ENCODE data around the gene CEMIP.
A peak's percentile ranks its signal among the peaks of the same experiment; 100 is the strongest.

CEMIP gene, protein sequence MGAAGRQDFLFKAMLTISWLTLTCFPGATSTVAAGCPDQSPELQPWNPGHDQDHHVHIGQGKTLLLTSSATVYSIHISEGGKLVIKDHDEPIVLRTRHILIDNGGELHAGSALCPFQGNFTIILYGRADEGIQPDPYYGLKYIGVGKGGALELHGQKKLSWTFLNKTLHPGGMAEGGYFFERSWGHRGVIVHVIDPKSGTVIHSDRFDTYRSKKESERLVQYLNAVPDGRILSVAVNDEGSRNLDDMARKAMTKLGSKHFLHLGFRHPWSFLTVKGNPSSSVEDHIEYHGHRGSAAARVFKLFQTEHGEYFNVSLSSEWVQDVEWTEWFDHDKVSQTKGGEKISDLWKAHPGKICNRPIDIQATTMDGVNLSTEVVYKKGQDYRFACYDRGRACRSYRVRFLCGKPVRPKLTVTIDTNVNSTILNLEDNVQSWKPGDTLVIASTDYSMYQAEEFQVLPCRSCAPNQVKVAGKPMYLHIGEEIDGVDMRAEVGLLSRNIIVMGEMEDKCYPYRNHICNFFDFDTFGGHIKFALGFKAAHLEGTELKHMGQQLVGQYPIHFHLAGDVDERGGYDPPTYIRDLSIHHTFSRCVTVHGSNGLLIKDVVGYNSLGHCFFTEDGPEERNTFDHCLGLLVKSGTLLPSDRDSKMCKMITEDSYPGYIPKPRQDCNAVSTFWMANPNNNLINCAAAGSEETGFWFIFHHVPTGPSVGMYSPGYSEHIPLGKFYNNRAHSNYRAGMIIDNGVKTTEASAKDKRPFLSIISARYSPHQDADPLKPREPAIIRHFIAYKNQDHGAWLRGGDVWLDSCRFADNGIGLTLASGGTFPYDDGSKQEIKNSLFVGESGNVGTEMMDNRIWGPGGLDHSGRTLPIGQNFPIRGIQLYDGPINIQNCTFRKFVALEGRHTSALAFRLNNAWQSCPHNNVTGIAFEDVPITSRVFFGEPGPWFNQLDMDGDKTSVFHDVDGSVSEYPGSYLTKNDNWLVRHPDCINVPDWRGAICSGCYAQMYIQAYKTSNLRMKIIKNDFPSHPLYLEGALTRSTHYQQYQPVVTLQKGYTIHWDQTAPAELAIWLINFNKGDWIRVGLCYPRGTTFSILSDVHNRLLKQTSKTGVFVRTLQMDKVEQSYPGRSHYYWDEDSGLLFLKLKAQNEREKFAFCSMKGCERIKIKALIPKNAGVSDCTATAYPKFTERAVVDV (N-terminal part only)

DNA sequence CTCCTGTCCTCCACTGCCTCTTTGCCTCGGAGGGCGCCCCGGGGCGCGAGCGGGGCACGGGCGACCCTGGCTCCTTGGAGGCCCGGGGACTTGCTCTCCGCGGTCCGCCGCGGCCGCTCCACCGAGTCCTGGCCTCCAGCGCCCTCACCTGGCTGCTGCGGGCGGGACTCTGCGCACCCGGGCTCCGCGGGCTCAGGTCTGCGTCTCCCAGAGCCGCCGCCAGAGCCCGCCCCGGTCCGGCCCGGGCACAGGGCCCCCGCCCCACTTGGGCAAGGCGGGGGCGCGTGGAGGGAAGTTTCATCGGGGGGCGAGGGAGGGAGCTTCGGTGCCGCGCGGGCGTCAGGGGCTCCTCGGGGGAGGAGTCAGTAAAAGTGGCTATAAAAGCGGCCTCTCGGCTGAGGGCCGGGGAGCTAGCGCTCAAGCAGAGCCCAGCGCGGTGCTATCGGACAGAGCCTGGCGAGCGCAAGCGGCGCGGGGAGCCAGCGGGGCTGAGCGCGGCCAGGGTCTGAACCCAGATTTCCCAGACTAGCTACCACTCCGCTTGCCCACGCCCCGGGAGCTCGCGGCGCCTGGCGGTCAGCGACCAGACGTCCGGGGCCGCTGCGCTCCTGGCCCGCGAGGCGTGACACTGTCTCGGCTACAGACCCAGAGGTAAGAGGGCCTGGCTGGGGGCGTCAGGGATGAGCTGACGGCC lies at the start of gene CEMIP:
Gene CEMIP (plus strand): TSS at position 407 of the 694 bp plus-strand sequence. CDS start 94,510 bp downstream, outside the sequence.
- peak within 1 kb of the TSS; percentile 50 for H3K4me3 ChIP-seq (ENCODE audit: low read depth, low read length)
- DNase-seq (ENCODE audit: low read depth, low spot score) = peak; percentile 78
- TF ChIP-seq, protein P1, sequence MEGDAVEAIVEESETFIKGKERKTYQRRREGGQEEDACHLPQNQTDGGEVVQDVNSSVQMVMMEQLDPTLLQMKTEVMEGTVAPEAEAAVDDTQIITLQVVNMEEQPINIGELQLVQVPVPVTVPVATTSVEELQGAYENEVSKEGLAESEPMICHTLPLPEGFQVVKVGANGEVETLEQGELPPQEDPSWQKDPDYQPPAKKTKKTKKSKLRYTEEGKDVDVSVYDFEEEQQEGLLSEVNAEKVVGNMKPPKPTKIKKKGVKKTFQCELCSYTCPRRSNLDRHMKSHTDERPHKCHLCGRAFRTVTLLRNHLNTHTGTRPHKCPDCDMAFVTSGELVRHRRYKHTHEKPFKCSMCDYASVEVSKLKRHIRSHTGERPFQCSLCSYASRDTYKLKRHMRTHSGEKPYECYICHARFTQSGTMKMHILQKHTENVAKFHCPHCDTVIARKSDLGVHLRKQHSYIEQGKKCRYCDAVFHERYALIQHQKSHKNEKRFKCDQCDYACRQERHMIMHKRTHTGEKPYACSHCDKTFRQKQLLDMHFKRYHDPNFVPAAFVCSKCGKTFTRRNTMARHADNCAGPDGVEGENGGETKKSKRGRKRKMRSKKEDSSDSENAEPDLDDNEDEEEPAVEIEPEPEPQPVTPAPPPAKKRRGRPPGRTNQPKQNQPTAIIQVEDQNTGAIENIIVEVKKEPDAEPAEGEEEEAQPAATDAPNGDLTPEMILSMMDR (IDR thresholded peaks at IDR 0.05; ENCODE audit: low read depth, low read length) = peak; percentile 75
- in situ Hi-C loops (cut with HindIII; ENCODE audit: low sequenced_read_pairs) = no loop called here

DNA sequence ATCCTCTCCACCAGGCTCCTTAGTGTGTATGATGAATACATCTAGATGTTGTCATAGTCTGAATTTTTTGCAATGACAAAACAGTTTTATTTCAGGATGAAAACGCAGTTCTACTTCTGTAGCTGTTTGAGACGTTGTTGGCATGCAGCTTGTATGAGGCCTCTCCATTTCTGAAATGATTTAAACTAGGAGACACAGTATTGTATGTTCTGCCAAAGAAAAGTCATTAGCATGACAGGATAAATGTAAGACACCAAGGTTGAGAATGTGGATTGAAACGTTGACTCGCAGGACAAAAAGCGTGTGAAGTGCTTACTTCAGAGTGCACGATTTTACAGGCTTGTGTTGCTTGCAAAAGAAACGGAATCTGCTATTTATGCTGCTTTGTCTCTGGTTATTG lies 48.8 kb upstream of the CEMIP start:
- no peak overlapping the region for H3K4me3 ChIP-seq (ENCODE audit: low read depth, low read length)
- TF ChIP-seq, protein P1 (IDR thresholded peaks at IDR 0.05; ENCODE audit: low read depth, low read length) = no peak
- in situ Hi-C loops (cut with HindIII; ENCODE audit: low sequenced_read_pairs) = no loop called here
- DNase-seq (ENCODE audit: low read depth, low spot score) = no peak

DNA sequence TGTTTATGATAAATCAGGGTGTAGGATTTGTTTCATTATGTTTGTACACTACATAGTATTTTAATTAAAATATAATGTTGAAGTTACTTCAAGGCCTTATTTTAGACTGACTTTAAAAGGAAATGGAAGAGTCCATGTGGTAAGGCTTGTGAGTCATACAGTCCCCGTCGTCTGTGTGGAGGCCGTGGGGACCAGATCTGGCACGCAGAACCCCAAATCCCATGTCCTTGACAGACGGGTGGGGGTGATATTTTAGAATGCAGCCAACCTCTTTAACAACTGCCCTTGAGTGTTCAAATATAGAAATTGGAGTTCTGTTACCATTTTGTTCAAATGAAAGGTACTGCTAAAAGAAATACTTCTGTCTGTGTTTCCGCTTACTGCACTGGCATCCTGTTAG lies 48.2 kb upstream of the CEMIP start:
- H3K4me3 ChIP-seq (ENCODE audit: low read depth, low read length) = no peak overlapping the region
- DNase-seq (ENCODE audit: low read depth, low spot score) = no peak
- in situ Hi-C loops (cut with HindIII; ENCODE audit: low sequenced_read_pairs) = no loop called here
- TF ChIP-seq, protein P1 (IDR thresholded peaks at IDR 0.05; ENCODE audit: low read depth, low read length) = no peak

DNA sequence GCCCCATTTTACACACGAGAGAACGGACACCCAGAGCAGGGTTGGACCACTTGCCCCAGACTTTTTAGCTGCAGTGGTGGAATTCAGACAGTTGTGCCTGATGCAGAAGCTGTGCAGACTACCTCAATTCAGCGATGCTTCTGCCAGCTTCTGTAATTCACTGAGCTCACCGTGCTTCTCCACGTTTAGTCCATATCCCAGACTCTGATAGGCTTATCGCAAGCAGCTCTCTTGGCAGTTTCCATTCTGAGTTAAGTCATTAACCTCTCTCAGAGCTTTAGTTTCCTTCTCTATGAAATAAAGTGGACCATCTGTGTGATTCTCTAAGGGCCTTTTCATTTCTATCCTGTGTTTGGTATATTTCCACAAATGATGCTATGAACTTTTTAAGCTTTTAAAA lies 47.0 kb upstream of the CEMIP start:
- in situ Hi-C loops (cut with HindIII; ENCODE audit: low sequenced_read_pairs) = no loop called here
- TF ChIP-seq, protein P1 (IDR thresholded peaks at IDR 0.05; ENCODE audit: low read depth, low read length) = no peak
- DNase-seq (ENCODE audit: low read depth, low spot score) = no peak
- H3K4me3 ChIP-seq (ENCODE audit: low read depth, low read length) = no peak overlapping the region

DNA sequence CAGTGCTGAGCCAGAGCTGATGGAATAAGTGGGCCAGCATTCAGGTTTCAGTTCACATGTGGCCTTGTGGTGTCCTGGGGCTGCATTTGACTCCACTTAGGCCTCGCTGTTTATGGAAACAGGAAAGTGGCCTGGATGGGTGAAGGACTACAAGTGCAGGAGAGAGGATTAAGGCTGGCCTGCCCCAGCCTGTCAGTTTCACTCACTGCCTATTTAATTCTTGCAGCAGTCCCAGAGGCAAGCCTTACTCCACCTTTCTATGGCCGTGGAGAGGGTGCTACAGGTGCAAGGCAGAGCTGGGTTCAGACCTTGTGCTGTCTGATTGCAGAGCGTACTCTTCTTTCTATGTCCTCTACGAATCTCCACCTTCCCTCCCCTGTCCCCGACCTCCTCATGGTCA lies 46.4 kb upstream of the CEMIP start:
- TF ChIP-seq, protein P1 (IDR thresholded peaks at IDR 0.05; ENCODE audit: low read depth, low read length) = no peak
- in situ Hi-C loops (cut with HindIII; ENCODE audit: low sequenced_read_pairs) = no loop called here
- no peak for DNase-seq (ENCODE audit: low read depth, low spot score)
- no peak overlapping the region for H3K4me3 ChIP-seq (ENCODE audit: low read depth, low read length)

DNA sequence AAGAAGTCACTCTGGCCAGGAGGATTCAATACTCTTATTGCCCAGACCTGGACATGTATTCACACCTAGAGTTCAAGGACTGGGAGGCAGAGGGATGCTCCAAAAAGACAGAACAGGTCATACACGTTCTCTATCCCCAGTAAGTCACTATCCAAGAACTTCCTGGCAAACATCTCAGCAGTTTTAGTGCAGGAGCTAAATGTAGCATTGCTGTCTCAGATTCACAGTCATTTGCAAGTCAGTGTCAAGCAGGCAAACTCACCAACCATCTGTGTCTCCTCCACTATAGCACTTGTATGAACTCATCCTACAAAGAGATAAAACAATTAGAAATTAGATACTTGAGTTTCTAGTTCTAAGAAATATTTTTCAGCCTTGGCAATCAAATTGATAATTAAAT lies 45.7 kb upstream of the CEMIP start:
- in situ Hi-C loops (cut with HindIII; ENCODE audit: low sequenced_read_pairs) = no loop called here
- TF ChIP-seq, protein P1 (IDR thresholded peaks at IDR 0.05; ENCODE audit: low read depth, low read length) = no peak

More for the DNA sequence above, 45.7 kb upstream of the CEMIP start:
- no peak overlapping the region for H3K4me3 ChIP-seq (ENCODE audit: low read depth, low read length)
- DNase-seq (ENCODE audit: low read depth, low spot score) = no peak

All from astrocyte of the spinal cord (primary cell).